ENCODE data around the gene PDE8B.
"Not testable (repeated sequence)": the region's sequence is repeated elsewhere in the genome, so short reads cannot be mapped to it uniquely, and the experiment has no call there.

The PDE8B gene

DNA sequence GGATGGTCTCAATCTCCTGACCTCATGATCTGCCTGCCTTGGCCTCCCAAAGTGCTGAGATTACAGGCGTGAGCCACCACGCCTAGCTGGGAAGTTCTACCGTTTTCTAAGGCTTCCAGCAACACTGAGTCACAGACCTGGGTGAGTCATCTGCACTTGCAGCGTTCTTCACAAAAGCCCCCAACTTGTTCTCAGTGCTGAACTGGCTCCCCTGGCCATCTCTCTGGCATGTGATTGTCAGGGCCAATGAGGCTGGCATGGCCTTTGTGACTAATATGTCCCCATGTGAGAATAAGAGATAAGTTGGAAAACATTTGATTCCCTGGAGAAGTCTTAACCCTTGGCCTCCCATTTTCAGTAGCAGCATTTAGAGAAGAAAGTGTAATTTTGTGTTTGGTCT, 157.3 kb downstream of the PDE8B start:
- DNase-seq = no peak

DNA sequence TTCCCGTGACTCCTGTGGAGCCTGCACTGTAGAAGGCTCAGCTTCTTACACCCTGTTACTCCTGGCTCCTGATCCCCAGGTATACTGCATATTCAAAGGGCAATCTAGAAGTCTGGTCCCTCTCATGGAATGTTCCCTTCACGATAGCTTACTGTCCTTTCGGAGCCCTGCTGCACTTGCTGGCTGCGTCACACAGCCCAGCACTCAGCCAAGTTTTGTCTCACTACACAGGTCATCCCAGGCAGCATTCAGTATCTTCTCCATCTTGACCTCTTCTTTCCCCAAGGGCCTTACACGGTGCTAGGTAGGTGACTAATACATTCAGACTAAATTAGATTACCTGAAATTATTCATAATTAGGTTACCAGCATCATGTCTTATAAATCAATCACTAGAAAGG, 157.9 kb downstream of the PDE8B start:
- DNase-seq = no peak

DNA sequence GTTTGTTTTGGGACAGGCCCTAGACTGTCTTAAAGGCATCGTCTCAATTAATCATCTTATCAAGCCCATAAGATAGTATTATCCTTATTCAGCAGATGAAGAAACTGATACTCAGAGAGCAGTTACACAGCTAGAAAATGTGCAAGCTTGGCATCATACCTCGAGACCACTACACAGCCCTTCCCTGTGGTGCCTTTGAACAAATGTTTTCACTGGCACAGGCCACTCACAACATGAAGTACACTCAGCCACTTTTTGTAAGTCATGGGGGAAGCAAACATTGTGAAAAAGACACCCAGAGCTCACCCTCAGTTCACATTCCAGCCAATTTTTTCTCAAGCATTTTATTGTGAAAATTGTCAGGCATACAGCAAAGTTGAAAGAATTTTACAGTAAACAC, 159.1 kb downstream of the PDE8B start:
- DNase-seq = no peak

DNA sequence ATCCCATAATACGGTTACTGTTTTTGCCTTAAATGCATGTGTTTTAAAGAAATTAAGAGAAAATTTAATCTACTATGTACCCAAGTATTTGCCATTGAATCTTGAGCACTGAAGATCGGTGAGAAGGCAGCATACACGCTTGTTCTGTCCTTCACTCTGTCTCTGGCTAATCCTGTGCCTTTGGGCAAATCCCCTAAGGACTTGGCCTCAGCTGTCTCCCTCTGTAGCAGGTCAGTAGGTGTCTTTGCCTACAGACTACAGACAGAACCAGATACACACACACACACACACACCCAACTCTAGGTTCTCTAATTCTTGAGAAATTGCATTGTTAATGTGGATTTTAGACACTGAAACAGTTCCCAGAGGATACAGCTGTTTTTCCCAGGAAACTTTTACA, 164.2 kb downstream of the PDE8B start:
- no peak for DNase-seq

DNA sequence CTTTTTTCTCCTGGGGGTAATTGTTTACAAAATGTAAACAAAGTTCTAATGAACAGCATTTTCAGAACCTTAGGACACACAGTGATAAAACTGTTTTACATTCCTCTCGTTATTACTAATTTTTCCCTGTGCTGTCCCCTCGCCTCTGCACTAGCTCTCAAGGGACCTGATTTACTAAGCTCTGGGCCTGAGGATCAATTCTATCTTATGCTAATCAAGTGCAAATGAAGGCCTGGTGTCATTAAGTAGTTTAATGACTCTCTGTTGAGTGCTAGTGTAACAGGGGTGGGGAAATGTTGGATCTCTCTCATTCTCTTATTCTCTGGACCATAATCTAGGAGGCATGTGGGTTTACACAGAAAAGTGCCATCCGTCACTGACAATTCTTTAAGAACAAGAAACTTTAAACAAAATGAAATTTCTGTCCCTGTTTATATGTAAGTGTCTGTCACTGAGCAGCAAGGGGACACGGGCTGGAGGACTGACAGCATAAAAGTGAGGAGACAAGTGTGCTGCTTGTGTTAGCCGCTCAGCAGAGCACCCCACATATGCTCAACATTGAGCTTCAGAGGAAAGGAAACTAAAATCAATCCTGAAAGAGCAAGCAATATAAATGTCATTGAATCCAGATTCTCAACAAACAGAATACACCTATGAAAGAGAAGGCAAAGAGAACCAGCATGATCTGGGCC, 166.3 kb downstream of the PDE8B start:
- DNase-seq = no peak

DNA sequence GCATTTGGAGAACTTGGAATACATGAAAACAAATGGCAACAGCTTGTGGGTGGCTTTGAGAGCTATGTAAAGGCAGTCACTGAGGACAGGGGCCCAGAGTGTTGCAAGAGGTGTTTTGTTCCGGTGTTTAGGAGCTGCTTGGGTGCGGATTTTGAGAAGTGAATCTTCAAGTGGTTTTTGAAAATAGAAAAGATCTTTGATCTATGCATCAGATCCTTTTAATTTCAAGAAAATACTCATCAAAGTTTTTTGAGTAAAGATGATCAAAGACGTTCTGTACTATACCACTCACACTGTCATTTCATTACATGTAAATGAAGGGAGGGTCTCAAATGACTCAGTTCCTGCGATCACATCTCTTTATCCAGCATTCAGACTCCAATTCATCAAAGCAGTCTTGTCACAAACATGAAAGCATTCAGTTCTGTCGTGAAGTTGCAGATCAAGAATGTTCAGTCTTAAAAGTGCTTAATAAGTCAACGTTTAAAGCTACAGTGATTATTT, 169.1 kb downstream of the PDE8B start:
- DNase-seq = no peak

DNA sequence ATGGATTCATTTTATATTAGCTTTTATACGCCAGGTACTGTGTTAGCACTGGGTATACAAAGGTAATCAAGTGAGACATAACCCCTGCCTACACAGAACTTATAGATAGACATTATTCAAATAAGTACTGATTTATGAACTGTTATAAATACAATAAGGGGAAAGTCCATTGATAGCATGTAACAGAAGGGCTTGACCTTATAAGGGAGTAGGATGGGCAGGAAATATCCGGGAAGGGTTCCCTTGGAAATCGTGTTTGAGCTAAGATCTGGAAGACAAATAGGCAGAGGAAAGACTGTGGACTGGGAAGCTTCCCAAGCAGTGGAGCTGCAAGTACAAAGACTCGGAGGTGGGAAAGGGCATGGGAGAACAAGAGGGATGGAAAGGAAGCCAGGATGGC, 170.2 kb downstream of the PDE8B start:
- no peak for DNase-seq

DNA sequence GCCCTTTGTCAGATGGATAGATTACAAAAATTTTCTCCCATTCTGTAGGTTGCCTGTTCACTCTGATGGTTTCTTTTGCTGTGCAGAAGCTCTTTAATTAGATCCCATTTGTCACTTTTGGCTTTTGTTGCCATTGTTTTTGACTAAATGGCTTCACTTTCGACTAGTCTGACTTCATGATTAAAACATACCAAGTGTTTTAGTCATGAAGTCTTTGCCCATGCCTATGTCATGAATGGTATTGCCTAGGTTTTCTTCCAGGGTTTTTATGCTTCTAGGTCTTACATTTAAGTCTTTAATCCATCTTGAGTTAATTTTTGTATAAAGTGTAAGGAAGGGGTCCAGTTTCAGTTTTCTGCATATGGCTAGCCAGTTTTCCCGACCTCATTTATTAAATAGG, 172.9 kb downstream of the PDE8B start:
- DNase-seq = not testable (repeated sequence)

DNA sequence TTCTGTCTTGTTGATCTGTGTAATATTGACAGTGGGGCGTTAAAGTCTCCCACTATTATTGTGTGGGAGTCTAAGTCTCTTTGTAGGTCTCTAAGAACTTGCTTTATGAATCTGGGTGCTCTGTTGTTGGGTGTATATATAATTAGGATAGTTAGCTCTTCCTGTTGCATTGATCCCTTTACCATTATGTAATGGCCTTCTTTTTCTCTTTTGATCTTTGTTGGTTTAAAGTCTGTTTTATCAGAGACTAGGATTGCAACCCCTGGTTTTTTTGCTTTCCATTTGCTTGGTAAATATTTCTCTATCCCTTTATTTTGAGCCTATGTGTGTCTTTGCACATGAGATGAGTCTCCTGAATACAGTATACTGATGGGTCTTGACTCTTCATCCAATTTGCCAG, 175.9 kb downstream of the PDE8B start:
- DNase-seq = not testable (repeated sequence)

DNA sequence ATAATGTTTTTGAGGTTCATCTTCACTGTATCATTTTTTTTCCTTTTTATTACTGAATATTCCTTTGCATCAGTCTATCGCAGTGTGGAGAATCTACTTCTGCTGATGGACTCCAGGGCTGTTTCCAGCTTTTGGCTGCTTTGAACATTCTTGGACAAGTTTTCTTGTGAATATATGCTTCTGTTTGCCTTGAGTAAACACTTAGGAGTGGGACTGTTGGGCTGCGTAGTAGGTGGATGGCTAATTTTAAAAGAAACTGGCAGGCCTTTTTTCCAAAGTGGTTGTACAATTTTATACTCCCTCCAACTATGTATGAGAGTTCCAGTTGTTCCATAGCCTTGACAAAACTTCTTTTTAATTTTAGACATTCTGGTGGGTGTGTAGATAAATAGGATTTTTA, 179.3 kb downstream of the PDE8B start:
- no peak for DNase-seq

DNA sequence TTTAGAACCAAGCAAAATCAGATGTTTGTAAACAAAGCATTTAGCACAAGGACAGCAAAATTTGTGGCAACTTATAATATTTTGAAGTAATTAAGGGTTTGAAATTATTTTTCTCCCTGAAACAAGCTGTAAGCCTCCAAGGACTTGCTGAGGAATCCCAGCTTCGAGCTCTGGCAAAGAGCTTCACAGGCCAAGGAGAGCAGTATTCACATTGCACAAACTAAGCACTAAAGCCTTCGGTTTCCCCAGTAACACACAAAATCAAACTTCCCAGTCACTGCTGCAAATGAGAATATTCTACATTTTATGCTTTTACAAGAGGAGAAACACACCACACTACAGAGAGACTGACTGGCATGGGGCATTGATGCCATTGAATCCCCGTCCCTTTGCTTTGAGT, 179.7 kb downstream of the PDE8B start:
- no peak for DNase-seq

DNA sequence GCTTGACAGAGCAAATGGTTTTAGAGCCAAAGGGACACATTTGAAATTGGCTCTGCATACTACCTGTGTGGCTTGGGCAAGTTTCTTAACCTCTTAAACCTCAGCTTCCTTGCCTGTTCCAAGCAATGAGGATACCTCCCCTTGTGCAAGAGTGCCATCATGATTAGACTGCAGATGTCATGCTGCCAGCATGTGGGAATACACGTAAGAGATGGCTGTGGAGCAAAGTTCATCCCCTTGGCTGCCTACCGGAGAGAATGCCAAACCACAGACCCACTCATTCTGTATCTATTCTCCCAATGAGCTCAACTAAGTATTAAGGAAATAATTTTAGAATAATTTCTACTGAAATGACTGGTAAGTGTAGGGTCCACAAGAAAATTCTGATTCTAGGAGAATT, 180.3 kb downstream of the PDE8B start:
- no peak for DNase-seq

DNA sequence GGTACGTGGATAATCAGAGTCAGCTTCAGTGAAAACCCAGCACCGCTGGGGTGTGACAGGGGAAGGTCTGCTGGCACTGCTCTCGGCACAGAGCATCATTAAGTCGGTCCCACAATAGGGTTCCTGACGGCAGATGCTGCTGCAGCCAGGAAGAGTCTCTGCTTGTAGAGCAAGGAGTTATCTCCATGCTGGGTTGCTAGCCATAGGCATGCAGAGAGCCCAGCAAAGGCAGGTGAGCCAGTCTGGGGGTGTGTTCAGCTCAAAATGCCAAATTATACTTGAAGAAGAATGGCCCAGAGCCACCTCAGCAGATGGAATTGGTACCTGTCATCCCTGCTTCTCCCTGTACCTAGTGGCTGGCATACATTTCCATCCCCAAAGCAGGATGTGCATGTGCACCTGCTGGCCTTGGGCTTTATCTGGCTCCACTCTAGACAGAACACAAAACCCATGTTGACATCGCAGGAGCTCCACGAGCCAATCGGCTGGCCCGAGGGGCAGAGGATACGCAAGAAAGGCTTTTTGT, 180.8 kb downstream of the PDE8B start:
- no peak for DNase-seq

DNA sequence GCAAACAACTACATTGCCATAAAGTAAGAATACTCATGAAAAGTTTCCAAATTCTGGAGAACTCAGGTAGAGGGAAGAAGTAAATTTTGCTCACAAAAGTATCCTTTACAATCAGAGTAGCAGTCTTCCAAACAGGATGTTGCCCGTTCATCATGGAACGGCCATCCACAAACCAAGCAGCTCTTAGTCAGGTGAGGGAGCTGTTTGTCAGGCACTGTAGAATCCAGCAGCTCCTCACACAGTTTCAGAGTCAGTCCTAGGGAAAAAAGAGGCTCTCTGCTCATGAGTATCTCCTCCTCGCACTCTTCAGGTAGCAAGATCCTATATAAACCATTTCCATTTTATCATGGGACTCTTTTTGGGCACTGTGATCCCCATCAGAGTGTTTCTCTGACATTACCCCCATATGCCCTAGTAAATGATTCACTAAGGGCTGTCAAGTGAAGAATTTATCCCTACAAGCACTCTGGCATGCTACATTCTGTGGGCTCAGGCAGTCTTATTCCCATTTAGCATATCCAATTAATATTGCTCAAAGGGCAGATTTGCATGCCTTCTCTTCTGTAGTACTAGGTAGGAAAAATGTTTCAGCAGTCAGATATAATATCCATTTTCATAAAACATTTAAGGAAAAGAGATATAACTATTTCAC, 183.7 kb downstream of the PDE8B start:
- no peak for DNase-seq

DNA sequence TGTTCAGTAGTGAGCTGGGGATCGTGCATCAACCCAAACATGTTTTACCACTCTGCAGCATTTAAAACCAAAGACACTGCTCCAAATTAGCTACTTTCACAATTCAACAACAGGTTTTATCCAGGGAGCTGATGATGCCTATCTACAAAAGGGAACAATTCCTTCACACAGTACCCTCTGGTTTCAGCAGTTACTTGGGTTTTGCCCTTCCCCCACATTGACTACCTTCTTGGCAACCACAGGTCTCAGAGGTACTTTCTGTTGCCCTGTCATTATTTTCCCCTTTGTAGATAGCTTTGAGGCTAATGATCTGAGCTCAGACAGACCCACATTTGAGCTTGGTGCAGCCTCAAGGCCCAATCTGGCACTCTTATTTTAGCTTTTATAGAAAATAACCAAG, 185.5 kb downstream of the PDE8B start:
- no peak for DNase-seq

DNA sequence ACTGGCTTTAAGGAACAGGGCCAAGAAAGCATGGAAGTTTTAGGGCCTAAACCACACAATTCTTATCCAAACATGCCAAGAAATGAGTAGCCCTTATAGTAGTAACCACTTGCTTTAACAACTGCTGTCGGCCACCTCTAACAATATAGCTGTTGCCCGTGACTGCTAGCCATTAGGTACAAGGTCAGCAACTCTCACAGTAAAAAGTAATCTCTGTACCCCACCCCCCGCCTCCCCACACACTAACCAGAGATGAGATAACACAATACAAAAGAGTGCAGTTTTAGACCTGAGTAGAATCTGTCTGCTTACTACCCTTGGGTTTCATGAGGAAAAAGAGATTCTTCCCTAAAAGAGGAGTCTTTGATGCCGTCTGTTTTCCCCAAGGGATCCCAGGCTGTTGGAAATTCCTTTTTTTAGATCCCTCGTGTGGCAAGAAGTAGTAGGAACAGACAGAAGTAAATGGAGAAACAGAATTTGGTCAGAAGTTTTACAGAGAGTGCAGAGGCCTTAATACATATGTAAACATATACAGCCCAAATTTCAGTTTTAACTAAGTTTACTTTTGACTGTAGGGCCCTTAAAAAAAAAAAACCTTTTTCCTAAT, 187.3 kb downstream of the PDE8B start:
- no peak for DNase-seq

DNA sequence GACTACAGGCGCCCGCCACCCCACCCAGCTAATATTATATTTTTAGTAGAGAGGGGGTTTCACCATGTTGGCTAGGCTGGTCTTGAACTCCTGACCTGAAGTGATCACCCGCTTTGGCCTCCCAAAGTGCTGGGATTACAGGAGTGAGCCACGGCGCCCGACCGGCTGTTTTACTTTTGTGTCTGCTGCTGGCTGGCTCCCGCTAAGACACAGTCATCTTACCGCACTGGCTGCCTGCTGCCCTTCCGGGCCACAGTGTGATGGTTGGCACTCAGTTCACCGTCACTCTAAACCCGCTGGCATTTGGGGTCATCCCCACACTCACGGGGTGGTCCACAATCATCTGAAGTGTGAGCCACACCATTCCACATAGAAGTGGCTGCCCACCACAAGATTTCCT, 188.0 kb downstream of the PDE8B start:
- no peak for DNase-seq

DNA sequence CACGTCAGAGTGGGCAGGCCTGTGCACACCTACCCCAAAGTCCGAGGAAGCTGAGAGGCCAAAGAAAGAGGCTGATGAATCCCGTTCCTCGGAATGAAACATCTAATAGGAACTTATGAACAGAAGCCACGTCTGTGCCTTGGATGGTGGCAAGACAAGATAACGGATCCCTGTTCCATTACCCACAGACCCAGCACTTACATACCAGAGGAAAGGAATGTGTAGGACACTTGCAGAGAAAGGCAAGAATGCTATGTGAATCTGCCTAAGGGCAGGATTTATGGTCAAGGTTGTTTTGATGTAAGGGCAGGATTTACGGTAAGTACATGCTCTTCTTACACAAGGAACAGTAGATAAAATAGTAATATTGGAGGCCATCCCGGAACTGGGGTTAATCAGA, 188.4 kb downstream of the PDE8B start:
- DNase-seq = no peak

DNA sequence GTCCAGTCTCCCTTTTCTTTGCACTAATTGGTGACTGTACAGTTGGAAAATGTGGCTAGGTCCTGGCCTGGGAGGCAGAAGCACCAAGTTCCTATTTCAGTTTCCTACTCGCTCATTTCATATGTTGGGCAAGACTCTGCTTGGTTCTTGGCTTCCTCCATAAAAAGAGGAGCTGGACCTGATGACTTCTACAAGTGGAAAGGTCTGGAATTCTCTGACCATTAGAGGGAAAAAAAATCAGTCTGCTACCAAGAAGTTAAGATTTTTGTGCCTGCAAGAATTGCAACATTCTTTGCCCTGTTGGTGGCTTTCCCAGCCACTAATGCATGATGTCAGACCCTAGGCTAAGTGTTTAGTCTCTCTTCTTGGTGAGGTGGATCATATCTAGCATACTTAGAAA, 190.2 kb downstream of the PDE8B start:
- DNase-seq = no peak

DNA sequence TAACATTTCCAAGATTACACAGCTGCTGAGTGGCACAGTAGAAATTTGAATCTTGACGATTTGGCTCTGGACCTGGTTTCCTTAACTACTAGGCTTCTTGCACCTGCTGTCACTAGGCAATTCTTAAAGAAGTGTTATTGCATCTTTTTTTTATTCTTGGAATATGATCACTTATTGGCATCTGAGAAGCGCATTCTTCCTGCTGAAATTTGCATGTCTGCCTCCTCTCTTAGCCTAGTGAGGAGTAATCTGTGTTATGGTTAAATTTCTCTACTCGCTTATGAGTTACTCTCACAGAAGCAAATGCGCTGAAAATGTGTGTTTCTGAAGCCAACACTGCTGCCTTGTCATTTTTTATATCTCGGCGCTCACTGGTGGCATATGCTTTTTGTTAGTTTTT, 192.3 kb downstream of the PDE8B start:
- DNase-seq = no peak

DNA sequence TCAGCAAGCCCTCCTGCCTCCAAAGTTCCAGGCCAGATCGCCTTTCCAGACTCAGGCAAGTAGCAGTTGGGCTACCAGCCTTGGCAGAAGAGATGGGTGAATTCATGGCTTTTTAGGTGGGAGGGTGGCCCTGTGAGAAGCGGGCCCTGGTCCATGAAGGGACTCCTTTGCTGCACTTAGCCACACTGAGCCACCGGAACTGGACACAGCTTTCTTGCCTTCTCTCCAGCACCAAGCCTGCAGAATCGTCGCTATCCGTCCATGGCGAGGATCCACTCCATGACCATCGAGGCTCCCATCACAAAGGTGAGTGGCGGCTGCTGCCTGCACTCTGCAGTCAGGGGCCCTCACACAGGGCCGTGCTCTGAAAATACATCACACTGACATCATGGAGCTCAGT, 196.7 kb downstream of the PDE8B start:
- no peak for DNase-seq

DNA sequence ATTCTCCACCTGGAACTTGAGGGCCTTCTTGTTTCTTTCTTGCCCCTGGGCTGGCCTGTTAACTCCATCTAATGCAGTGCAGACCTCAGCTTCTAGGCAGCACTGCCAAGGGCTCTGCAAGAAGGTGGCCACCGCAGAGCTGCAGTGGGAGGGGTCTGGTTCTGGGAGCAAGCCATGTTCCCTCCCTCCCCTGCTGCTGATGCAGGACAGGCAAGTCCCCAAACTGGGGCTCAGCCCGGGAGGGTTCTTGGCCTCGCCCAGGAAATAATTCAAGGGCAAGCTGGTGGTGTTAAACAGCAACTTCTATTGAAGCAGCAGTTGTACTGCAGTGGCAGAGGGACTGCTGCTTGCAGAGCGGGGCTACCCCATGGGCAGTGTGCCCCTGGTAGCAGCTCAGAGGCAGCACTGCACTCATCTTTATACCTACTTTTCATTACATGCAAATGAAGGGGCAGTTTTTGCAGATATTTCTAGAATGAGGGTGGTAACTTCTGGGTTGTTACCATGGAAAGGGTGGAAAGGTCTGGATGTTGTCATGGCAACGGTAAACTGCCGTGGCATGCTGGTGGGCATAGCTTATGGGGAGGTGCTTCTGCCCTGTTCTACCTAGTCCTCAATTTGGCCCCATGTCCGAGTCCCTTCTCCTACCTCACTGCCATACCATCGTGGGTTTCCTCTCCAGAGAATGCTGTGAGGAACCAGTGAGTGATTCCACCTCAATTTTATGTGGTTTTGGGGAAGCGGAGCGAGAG, 199.6 kb downstream of the PDE8B start:
- DNase-seq = no peak

DNA sequence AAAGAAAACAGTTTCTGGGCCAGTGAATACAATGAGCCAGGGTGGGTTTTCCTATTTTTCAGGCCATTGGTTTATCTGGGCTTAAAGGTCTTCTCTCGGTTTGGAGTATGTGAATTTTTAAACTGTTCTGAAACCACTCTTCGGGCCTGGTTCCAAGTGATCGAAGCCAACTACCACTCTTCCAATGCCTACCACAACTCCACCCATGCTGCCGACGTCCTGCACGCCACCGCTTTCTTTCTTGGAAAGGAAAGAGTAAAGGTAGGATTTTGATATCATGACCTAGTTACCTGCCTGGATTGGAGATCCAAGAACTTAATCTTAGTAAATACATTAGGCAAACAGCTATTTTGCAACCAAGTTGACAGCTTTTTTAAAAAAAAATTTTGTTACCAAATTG, 202.6 kb downstream of the PDE8B start:
- DNase-seq = no peak
